ENCODE data around the gene ANO8. TPM values are rescaled to one million over a fixed set of nuclear protein-coding genes. Genes with fewer than 3 reads are reported as not detected.

The ANO8 gene
- total and polyA plus RNA-seq, 2 of the 13 experiments (the other 11 are each of a cell fraction or from before 2014, with no cell fraction given), result 1.8 to 3.5 TPM

DNA sequence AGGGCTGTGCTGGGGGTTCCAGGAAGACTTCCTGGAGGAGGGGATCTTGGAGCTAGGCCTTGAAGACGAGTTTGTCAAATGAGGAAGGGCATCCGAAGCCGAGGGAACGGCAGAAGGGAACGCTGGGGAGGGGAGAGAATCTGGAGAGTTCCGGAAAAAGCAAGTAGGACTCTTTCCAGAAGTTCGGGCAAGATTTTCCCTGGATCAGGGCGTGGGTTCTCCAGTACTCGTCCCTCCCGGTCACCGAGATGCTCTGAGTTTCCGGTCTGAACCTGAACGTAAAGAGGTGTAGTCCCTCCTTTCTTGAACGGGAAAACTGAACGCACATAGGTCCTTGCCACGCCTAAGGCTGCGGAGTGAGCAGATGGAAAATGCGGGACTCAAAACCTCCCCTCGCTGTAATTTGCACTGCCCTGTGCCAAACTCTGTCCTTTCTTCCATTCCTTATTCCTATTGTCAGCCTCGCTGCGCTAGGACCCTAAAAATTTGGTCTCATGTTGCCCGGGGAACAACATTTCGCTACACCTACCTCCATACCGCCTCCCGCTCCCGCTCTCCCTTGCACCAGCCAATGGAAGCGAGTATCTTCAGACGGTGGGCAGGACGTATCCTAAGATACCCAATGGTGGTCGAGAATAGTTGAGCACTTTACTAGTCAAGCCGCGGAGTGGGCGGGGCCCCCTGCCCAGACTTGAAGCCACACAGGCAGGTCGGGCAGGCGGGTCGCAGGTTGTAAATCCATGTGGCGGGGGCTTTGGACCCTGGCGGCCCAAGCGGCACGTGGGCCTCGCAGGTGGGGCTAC, 2.4 kb upstream of the ANO8 start, which contains the start of gene GTPBP3 (continued):
- TF ChIP-seq MAZ (IDR thresholded peaks at IDR 0.05; ENCODE audit: borderline replicate concordance, low read depth, low read length) (peak; percentile 66; the same call in 1 of the 2 replicates), MAZ (CRISPR knock-in tag; IDR thresholded peaks at IDR 0.05; ENCODE audit: low read depth) (peak; percentile 61; the same call in 1 of the 2 replicates), TRIM24 (CRISPR knock-in tag; IDR thresholded peaks at IDR 0.05) (no peak), ZNF781 (CRISPR knock-in tag; IDR thresholded peaks at IDR 0.05; ENCODE audit: borderline replicate concordance, not compliant biosample characterization) (peak; percentile 49), SAP130 (CRISPR knock-in tag; IDR thresholded peaks at IDR 0.05; ENCODE audit: low read depth) (peak; percentile 86), FOXK1 (CRISPR knock-in tag; IDR thresholded peaks at IDR 0.05; ENCODE audit: borderline replicate concordance, low read depth) (peak; percentile 83)
- TF ChIP-seq, protein P1, sequence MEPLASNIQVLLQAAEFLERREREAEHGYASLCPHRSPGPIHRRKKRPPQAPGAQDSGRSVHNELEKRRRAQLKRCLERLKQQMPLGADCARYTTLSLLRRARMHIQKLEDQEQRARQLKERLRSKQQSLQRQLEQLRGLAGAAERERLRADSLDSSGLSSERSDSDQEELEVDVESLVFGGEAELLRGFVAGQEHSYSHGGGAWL (CRISPR knock-in tag; IDR thresholded peaks at IDR 0.05), result peak; percentile 43; the same call in 1 of the 2 replicates
- TF ChIP-seq, protein P2, sequence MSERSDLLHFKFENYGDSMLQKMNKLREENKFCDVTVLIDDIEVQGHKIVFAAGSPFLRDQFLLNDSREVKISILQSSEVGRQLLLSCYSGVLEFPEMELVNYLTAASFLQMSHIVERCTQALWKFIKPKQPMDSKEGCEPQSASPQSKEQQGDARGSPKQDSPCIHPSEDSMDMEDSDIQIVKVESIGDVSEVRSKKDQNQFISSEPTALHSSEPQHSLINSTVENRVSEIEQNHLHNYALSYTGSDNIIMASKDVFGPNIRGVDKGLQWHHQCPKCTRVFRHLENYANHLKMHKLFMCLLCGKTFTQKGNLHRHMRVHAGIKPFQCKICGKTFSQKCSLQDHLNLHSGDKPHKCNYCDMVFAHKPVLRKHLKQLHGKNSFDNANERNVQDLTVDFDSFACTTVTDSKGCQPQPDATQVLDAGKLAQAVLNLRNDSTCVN (CRISPR knock-in tag; IDR thresholded peaks at IDR 0.05; ENCODE audit: borderline replicate concordance), result peak; percentile 75; the same call in 1 of the 2 replicates
- TF ChIP-seq, protein P3, sequence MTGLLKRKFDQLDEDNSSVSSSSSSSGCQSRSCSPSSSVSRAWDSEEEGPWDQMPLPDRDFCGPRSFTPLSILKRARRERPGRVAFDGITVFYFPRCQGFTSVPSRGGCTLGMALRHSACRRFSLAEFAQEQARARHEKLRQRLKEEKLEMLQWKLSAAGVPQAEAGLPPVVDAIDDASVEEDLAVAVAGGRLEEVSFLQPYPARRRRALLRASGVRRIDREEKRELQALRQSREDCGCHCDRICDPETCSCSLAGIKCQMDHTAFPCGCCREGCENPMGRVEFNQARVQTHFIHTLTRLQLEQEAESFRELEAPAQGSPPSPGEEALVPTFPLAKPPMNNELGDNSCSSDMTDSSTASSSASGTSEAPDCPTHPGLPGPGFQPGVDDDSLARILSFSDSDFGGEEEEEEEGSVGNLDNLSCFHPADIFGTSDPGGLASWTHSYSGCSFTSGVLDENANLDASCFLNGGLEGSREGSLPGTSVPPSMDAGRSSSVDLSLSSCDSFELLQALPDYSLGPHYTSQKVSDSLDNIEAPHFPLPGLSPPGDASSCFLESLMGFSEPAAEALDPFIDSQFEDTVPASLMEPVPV (CRISPR knock-in tag; IDR thresholded peaks at IDR 0.05), result peak; percentile 70
- TF ChIP-seq, protein P4, sequence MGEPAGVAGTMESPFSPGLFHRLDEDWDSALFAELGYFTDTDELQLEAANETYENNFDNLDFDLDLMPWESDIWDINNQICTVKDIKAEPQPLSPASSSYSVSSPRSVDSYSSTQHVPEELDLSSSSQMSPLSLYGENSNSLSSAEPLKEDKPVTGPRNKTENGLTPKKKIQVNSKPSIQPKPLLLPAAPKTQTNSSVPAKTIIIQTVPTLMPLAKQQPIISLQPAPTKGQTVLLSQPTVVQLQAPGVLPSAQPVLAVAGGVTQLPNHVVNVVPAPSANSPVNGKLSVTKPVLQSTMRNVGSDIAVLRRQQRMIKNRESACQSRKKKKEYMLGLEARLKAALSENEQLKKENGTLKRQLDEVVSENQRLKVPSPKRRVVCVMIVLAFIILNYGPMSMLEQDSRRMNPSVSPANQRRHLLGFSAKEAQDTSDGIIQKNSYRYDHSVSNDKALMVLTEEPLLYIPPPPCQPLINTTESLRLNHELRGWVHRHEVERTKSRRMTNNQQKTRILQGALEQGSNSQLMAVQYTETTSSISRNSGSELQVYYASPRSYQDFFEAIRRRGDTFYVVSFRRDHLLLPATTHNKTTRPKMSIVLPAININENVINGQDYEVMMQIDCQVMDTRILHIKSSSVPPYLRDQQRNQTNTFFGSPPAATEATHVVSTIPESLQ (CRISPR knock-in tag; conservative IDR thresholded peaks at IDR 0.05), result no peak
- TF ChIP-seq, protein P5, sequence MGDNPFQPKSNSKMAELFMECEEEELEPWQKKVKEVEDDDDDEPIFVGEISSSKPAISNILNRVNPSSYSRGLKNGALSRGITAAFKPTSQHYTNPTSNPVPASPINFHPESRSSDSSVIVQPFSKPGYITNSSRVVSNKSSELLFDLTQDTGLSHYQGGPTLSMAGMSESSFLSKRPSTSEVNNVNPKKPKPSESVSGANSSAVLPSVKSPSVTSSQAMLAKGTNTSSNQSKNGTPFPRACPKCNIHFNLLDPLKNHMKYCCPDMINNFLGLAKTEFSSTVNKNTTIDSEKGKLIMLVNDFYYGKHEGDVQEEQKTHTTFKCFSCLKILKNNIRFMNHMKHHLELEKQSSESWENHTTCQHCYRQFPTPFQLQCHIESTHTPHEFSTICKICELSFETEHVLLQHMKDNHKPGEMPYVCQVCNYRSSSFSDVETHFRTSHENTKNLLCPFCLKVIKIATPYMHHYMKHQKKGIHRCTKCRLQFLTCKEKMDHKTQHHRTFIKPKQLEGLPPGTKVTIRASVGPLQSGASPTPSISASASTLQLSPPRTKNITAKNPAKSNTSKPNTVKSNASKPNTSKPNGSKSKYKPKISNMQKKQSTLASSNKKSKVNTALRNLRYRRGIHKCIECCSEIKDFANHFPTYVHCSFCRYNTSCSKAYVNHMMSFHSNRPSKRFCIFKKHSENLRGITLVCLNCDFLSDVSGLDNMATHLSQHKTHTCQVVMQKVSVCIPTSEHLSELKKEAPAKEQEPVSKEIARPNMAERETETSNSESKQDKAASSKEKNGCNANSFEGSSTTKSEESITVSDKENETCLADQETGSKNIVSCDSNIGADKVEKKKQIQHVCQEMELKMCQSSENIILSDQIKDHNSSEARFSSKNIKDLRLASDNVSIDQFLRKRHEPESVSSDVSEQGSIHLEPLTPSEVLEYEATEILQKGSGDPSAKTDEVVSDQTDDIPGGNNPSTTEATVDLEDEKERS (CRISPR knock-in tag; IDR thresholded peaks at IDR 0.05), result no peak
